Sigmoid colon (tissue), 3 donors: ENCODE results near the gene CDK19.

Source experiments
- CTCF ChIP-seq, 4 experiments: fragments of 450-650 bp in 3 of 4; fragments of 200-600 bp in 1 of 4; IDR thresholded peaks; one replicate each; pipeline ENCODE4 v1.5.1; 2016 to 2019; ENCODE audit warnings: antibody characterized with exemption in 4 of 4, mild to moderate bottlenecking in 3 of 4, moderate library complexity in 2 of 4
- POLR2A ChIP-seq, 2 donors: fragments of 450-650 bp; IDR thresholded peaks; one replicate each; pipeline ENCODE4 v1.6.1; 2016; ENCODE audit warnings: antibody characterized with exemption in 2 of 2, mild to moderate bottlenecking in 2 of 2, moderate library complexity in 2 of 2

- no peak for TF ChIP-seq CTCF (IDR thresholded peaks at IDR 0.05)
- no peak for TF ChIP-seq POLR2A (IDR thresholded peaks at IDR 0.05)
Measured at GRCh38 chr6:110853754-110854477, 38.6 kb upstream of the CDK19 start.
